ENCODE results near the gene CHRNA9.

DNA sequence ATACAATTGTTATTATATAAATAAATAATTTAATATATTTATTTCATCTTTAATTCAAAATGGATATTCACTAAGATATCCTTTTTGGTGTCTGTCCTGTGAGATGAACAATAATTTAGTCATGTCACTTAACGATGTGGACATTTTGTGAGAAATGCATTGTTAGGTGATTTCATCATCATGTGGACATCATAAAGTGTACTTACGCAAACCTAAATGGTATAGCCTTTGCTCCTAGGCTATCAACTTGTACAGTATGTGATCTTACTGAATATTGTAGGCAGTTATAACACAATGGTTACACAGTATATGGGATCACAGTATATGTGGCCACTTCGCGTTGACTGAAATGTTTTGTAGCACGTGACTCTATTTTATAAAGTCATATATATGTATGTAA lies 20.2 kb upstream of the CHRNA9 start:
- TF ChIP-seq, protein P1, sequence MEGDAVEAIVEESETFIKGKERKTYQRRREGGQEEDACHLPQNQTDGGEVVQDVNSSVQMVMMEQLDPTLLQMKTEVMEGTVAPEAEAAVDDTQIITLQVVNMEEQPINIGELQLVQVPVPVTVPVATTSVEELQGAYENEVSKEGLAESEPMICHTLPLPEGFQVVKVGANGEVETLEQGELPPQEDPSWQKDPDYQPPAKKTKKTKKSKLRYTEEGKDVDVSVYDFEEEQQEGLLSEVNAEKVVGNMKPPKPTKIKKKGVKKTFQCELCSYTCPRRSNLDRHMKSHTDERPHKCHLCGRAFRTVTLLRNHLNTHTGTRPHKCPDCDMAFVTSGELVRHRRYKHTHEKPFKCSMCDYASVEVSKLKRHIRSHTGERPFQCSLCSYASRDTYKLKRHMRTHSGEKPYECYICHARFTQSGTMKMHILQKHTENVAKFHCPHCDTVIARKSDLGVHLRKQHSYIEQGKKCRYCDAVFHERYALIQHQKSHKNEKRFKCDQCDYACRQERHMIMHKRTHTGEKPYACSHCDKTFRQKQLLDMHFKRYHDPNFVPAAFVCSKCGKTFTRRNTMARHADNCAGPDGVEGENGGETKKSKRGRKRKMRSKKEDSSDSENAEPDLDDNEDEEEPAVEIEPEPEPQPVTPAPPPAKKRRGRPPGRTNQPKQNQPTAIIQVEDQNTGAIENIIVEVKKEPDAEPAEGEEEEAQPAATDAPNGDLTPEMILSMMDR (IDR thresholded peaks at IDR 0.05): no peak
- no peak for TF ChIP-seq POLR2A (IDR thresholded peaks at IDR 0.05)
